ENCODE measurements around the gene ARHGEF7. TPM values are rescaled to one million over a fixed set of nuclear protein-coding genes. Genes with fewer than 3 reads are reported as not detected.

ARHGEF7 gene
- total RNA-seq, 1 donor = 52.2 TPM

GRCh38 chr13:111316161-111316730 lies 201.1 kb downstream of the ARHGEF7 start:
- TF ChIP-seq, protein P1, sequence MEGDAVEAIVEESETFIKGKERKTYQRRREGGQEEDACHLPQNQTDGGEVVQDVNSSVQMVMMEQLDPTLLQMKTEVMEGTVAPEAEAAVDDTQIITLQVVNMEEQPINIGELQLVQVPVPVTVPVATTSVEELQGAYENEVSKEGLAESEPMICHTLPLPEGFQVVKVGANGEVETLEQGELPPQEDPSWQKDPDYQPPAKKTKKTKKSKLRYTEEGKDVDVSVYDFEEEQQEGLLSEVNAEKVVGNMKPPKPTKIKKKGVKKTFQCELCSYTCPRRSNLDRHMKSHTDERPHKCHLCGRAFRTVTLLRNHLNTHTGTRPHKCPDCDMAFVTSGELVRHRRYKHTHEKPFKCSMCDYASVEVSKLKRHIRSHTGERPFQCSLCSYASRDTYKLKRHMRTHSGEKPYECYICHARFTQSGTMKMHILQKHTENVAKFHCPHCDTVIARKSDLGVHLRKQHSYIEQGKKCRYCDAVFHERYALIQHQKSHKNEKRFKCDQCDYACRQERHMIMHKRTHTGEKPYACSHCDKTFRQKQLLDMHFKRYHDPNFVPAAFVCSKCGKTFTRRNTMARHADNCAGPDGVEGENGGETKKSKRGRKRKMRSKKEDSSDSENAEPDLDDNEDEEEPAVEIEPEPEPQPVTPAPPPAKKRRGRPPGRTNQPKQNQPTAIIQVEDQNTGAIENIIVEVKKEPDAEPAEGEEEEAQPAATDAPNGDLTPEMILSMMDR (IDR thresholded peaks at IDR 0.05; ENCODE audit: insufficient read depth, low read depth, low read length) = no peak
- no peak for DNase-seq (ENCODE audit: low read depth)

GRCh38 chr13:111317042-111317550 lies 202.0 kb downstream of the ARHGEF7 start:
- no peak overlapping the region for H3K4me3 ChIP-seq (ENCODE audit: low read depth, low read length)
- DNase-seq (ENCODE audit: low read depth) = no peak
- TF ChIP-seq, protein P1 (IDR thresholded peaks at IDR 0.05; ENCODE audit: insufficient read depth, low read depth, low read length) = no peak

More at GRCh38 chr13:111316161-111316730, 201.1 kb downstream of the ARHGEF7 start:
- no peak overlapping the region for H3K4me3 ChIP-seq (ENCODE audit: low read depth, low read length)

GRCh38 chr13:111317571-111318345 lies 202.6 kb downstream of the ARHGEF7 start:
- TF ChIP-seq, protein P1 (IDR thresholded peaks at IDR 0.05; ENCODE audit: insufficient read depth, low read depth, low read length) = no peak
- DNase-seq (ENCODE audit: low read depth) = no peak

GRCh38 chr13:111318386-111318785 lies 203.3 kb downstream of the ARHGEF7 start:
- no peak overlapping the region for H3K4me3 ChIP-seq (ENCODE audit: low read depth, low read length)
- DNase-seq (ENCODE audit: low read depth) = no peak
- TF ChIP-seq, protein P1 (IDR thresholded peaks at IDR 0.05; ENCODE audit: insufficient read depth, low read depth, low read length) = no peak

More at GRCh38 chr13:111317571-111318345, 202.6 kb downstream of the ARHGEF7 start:
- H3K4me3 ChIP-seq (ENCODE audit: low read depth, low read length) = no peak overlapping the region

DNA sequence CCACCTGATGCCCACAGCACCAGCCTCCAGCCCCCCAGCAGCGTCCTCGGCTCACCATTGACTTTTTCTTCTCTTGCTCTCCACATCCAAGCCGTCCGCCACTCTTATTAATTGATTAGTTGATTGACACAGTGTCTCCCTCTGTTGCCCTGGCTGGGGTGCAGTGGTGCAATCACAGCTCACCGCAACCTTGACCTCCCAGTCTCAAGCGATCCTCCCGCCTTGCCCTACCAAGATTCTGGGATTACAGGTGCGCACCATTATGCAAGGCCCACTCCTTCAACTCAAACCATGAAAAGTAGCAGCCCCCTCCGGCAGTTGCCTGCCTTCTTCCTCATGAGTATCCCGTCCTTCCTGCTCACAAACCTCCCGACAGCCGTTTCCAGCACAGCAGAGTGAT lies 204.4 kb downstream of the ARHGEF7 start:
- H3K4me3 ChIP-seq (ENCODE audit: low read depth, low read length) = no peak overlapping the region
- TF ChIP-seq, protein P1 (IDR thresholded peaks at IDR 0.05; ENCODE audit: insufficient read depth, low read depth, low read length) = no peak
- no peak for DNase-seq (ENCODE audit: low read depth)

DNA sequence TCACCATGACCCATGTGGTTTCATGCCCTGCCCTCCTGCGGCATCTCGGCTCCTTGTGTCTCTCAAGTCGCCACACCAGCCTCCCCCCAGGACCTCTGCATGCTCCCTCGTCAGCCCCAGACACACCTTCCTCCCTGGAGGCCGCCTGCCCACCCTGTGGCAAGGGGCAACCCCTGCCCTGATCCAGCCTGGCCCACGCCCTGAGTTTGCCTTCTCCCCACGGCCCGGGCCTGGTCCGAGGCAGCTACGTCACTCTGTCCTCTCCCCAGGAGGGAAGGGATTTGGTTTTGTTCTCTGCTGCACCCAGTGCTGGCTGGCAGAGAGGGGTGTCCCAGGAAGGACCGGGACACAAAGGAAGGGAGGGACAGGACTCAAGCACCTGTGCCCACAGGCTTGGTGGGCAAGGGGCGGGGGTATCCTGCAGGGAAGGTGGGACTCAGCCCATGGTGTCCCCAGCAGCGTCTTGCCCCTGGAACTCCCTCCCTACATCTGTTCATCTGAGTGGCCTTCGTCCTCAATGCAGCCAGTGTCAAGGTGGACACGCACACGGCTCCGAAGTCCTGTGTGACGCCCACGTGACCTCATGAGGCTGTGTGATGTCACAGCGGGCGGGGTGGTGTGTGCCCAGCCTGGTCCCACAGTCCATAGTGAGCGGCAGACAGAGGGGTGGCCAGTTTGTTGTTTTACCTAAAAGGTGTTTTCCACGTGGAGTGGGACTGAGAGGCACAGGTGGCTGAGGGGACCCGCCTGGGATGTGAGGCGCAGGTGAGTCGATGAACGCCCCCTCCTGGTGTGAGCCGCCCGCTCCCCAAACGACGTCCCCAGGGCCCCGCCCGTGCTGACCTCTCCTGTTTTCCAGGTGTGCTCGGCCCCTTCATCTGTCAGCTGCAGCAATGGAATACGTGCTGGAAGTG lies 205.1 kb downstream of the ARHGEF7 start, which contains the start of gene TEX29:
TEX29 (plus strand) TSS at position 645 of the 914 bp plus-strand sequence; CDS start at position 894, 249 bp downstream.
- H3K4me3 ChIP-seq (ENCODE audit: low read depth, low read length) = no peak within 1 kb of the TSS
- TF ChIP-seq, protein P1 (IDR thresholded peaks at IDR 0.05; ENCODE audit: insufficient read depth, low read depth, low read length) = no peak
- no peak for DNase-seq (ENCODE audit: low read depth)
